ENCODE data around the gene FREM3.
"Not testable (repeated sequence)": the region's sequence is repeated elsewhere in the genome, so short reads cannot be mapped to it uniquely, and the experiment has no call there.

DNA sequence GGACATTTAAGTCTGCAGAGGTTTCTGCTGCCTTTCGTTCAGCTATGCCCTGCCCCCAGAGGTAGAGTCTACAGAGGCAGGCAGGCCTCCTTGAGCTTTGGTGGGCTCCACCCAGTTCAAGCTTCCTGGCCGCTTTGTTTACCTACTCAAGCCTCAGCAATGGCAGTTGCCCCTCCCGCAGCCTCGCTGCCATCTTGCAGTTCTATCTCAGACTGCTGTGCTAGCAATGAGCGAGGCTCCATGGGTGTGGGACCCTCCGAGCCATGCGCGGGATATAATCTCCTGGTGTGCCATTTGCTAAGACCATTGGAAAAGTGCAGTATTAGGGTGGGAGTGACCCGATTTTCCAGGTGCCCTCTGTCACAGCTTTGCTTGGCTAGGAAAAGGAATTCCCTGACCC lies 26.8 kb downstream of the FREM3 start:
- TF ChIP-seq, protein P1, sequence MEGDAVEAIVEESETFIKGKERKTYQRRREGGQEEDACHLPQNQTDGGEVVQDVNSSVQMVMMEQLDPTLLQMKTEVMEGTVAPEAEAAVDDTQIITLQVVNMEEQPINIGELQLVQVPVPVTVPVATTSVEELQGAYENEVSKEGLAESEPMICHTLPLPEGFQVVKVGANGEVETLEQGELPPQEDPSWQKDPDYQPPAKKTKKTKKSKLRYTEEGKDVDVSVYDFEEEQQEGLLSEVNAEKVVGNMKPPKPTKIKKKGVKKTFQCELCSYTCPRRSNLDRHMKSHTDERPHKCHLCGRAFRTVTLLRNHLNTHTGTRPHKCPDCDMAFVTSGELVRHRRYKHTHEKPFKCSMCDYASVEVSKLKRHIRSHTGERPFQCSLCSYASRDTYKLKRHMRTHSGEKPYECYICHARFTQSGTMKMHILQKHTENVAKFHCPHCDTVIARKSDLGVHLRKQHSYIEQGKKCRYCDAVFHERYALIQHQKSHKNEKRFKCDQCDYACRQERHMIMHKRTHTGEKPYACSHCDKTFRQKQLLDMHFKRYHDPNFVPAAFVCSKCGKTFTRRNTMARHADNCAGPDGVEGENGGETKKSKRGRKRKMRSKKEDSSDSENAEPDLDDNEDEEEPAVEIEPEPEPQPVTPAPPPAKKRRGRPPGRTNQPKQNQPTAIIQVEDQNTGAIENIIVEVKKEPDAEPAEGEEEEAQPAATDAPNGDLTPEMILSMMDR (IDR thresholded peaks at IDR 0.05): not testable (repeated sequence)
- TF ChIP-seq POLR2A (IDR thresholded peaks at IDR 0.05): not testable (repeated sequence)
